GM19025 (cell line): ENCODE data around the gene OR10H1.
"Not testable (repeated sequence)": the region's sequence is repeated elsewhere in the genome, so short reads cannot be mapped to it uniquely, and the experiment has no call there.

Experiments
- ATAC-seq: cut with Tn5 transposase; IDR thresholded peaks from one replicate; pipeline ENCODE4 v1.9.1; 2021; ENCODE audit warnings: mild to moderate bottlenecking, low read depth, moderate library complexity; ENCODE audit not compliant: unreplicated experiment

OR10H1 gene

GRCh38 chr19:15776991-15777970 lies 38.2 kb downstream of the OR10H1 start:
- no peak for ATAC-seq

DNA sequence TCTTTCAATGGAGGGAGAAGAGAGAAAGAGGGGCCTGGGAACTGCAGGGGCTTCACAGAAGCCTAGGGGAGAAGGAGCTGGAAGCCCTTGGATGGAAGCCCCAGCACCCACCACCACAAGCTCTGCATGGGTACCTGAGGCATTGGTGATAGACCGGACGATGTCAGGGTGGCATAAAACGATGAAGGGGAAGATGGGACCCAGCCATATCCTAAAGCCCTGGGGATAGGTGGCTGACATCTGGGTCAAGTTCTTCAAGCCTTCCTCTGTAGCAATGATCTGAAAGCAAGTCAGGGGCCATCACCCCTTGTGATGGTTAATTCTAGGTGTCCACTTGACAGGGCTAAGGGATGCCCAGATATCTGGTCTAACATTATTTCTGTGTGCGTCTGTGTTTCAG lies 39.2 kb downstream of the OR10H1 start:
- ATAC-seq, result no peak

GRCh38 chr19:15775249-15775648 lies 40.2 kb downstream of the OR10H1 start:
- ATAC-seq, result no peak

GRCh38 chr19:15774159-15774558 lies 41.3 kb downstream of the OR10H1 start:
- ATAC-seq, result not testable (repeated sequence)

DNA sequence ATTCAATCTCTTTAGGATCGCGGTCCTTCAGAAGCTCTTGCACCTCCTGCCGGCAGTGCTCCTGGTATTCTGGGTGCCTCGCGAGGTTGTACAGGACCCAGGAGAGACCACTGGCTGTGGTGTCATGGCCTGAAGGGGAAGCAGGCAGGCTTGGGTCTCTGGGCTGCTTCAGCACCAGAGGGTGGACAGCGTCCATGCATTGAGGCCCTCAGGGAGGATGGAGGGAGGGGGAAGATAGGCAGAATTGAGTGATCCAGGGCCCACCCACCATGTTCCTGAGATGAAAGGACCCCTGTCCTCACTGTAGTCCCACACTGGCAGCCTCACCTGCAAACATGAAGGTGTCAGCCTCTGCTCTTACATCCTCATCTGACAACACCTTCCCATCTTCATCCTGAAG lies 45.9 kb downstream of the OR10H1 start:
- no peak for ATAC-seq

DNA sequence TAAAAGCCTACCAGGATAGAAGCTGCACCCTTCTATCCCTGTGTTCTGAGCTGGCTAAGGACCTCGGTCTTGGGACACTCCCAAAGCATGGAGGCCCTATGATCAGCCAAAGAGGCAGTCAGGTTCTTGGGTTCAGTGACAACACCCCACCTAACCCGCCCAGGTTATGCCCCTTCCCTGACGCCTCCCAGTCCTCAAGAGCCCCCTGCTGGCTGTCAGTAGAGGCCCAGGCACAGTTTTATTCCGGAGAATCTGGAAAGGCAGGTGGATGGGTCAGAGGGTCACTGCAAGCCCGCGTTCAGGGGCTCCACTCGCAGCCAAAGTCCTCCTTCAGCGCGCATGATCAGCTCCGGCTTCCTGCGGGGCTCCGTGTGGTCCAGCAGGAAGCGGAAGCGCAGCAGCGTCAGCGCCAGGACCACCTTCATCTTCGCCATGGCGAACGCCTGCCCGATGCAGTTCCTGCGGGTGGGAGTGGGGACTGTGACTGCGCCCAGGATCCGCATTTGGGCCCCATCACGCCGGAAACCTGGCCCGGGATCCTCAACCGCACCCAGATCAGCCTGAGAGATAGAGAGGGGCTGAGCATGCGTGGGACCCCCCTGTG lies 55.4 kb downstream of the OR10H1 start:
- ATAC-seq, result no peak

DNA sequence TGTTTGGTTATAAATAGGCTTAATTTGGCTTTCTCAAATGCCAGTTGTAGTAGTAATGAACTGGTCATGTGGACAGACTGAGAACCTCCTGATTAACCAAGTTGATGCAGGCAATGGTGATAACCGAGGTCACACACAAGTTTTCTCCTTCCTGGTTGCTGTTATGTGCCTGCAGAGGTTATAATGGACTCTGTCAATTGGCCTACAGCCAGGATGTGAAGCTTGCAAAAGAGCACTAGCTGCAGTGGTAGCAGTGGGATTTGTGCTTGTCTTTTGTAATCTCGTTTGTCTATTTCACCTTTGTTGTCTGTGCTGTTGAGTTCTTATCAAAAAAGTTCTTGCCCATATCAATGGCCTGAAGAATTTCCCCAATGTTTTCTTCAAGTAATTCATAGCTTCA lies 57.1 kb downstream of the OR10H1 start:
- no peak for ATAC-seq
